Dedifferentiated amniotic fluid mesenchymal stem cell (primary cell): ENCODE measurements around the gene PGM5.
"Not testable (repeated sequence)": the region's sequence is repeated elsewhere in the genome, so short reads cannot be mapped to it uniquely, and the experiment has no call there.

ENCODE experiments used
- DNase-seq: peaks from one replicate; pipeline ENCODE4 v3.0.0-alpha.2; 2016; ENCODE audit errors: extremely low spot score

The PGM5 gene

GRCh38 chr9:68377723-68378122 is 21.3 kb downstream of the PGM5 start:
- not testable (repeated sequence) for DNase-seq

GRCh38 chr9:68383894-68384293 is 27.5 kb downstream of the PGM5 start:
- not testable (repeated sequence) for DNase-seq

DNA sequence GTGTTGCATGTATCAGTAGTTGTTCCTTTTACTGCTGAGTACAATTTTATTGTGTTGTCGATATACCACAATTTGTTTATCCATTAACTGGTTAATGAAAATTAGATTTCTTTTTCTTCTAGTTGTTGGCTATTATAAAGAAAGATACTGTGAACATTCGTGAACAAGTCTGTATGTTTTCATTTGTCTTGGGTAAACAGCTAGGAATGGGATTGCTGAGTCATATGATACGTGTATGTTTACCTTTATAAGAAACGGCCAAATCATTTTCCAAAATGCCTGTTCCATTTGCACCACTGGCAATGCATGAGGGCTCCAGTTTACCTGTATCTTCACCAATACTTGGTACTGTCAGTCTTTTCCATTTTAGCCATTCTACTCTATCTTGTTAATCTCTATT is 33.1 kb downstream of the PGM5 start:
- DNase-seq, result not testable (repeated sequence)

- DNase-seq, result not testable (repeated sequence)
Measured at GRCh38 chr9:68390737-68391136, 34.3 kb downstream of the PGM5 start.

- not testable (repeated sequence) for DNase-seq
Measured at GRCh38 chr9:68396411-68397094, 40.1 kb downstream of the PGM5 start.

GRCh38 chr9:68397095-68397423 is 40.6 kb downstream of the PGM5 start:
- DNase-seq, result peak; percentile 21

- DNase-seq, result not testable (repeated sequence)
Measured at GRCh38 chr9:68397796-68398195, 41.4 kb downstream of the PGM5 start.

DNA sequence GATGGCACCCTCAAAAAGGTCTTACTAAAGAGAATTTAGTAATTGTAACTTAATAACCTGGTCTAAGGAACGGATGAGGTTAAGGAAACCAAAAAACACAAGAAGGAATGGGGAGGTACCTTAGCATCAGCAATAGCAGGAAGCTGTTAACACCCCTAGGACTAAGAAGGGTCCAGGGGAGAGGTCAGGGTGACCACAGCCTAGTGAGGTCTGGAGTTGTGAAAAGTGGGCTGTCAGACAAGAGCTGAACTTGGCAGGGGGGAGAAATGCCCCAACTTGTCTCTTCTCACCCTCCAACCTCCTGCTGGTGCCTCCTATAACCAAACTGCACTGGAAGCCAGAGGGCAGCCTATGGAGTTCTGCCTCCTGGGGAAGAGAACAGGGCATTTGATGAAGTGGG is 41.9 kb downstream of the PGM5 start:
- DNase-seq, result not testable (repeated sequence)

GRCh38 chr9:68404421-68405185 is 48.2 kb downstream of the PGM5 start:
- DNase-seq, result not testable (repeated sequence)

DNA sequence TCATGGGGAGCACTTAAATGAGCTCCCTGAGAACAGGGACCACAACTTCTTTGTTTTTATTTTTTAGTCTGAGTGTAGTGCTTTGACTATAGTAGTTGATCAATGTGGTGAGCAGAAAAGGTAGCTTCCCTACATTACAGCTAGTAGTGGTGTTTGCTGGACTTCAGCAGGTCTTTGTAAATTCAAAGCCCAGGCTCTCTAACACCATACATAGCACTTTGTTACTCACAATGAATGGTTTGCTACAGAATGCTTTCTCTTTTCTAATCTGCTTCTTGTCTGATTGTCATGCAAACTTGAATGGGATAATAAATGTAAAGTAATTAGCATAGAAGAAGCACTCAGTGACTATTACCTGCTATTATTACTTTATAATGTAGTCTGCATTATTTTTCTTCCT is 55.5 kb downstream of the PGM5 start:
- DNase-seq, result not testable (repeated sequence)

- not testable (repeated sequence) for DNase-seq
Measured at GRCh38 chr9:68412754-68413153, 56.3 kb downstream of the PGM5 start.

GRCh38 chr9:68415065-68415464 is 58.7 kb downstream of the PGM5 start:
- not testable (repeated sequence) for DNase-seq

DNA sequence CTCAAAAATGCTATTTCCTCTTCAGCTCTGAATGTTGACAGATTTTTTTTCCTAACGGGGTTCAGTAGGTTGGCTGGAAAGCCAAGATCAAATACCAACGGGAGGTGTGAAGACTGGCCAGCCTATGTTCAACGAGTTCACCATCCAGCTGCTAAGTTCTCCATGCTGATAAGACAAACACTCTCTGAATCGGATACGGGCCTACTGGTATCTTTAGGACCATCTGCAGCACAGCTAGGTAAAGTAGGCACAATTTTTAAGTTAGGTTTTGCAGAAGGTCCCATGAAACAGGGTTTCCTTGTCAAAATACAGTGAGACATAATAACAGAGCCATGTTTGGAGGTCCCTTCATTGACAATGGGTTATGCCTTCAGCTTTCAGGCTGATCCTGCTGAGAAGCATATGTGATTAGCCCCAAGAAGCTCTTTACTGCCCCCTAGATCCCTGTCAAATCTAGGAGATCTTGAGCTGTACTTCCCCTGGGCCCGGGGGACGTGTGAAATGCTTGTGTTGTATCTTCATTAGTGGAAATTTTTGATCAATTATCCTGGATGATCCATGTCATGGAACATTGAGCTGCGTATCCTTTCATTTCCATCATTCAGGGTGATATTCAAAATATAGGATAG is 60.6 kb downstream of the PGM5 start:
- DNase-seq, result no peak

DNA sequence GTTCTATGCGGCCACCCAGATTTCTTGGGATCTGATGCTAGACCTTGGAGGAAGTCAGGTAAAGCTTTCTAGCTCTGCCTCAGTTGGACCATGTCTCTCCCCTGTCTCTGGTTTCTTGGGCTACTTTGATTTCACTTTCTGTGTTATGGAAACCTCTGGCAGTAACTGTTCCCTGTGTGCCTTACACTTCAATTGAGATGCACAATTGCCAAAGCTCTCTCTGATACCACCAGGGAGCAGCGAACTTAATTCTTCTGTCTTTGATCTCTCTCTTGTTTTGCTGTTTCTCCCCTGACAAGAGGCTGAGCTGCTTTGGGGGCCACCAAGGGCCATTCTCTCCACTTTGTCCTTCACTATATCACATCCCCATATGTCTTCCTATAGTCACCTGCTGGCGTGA is 61.4 kb downstream of the PGM5 start:
- no peak for DNase-seq

DNA sequence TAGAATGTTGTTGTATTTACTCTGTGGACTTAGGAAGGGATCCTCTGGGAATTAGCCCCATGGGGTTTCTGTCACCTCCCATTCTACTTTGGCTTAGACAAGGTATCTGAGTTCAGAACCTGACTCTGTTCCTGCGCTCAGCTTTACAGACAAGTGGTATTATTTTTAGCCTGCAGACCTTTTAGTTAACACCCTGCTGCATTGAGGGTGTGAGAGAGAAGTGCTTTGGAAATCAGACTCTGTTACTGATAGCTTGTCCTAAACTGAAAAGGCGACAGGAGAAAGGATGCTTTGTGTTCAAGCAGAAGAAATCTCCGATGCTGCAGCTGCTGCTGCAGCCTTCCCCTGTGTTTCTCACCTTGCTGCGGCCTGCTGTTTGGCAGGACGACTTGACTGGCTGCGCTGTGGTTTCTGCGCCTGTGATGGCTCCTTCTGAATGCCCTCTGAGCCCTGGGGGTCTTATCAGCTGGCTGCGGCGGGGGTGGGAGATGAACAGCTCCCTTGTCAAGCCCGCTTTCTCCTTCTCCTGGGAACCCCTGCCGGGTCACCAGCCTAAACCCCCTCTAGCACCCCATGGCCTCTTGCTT is 61.9 kb downstream of the PGM5 start:
- DNase-seq, result no peak

- DNase-seq, result no peak
Measured at GRCh38 chr9:68419901-68420300, 63.5 kb downstream of the PGM5 start.

- no peak for DNase-seq
Measured at GRCh38 chr9:68426755-68427154, 70.3 kb downstream of the PGM5 start.

DNA sequence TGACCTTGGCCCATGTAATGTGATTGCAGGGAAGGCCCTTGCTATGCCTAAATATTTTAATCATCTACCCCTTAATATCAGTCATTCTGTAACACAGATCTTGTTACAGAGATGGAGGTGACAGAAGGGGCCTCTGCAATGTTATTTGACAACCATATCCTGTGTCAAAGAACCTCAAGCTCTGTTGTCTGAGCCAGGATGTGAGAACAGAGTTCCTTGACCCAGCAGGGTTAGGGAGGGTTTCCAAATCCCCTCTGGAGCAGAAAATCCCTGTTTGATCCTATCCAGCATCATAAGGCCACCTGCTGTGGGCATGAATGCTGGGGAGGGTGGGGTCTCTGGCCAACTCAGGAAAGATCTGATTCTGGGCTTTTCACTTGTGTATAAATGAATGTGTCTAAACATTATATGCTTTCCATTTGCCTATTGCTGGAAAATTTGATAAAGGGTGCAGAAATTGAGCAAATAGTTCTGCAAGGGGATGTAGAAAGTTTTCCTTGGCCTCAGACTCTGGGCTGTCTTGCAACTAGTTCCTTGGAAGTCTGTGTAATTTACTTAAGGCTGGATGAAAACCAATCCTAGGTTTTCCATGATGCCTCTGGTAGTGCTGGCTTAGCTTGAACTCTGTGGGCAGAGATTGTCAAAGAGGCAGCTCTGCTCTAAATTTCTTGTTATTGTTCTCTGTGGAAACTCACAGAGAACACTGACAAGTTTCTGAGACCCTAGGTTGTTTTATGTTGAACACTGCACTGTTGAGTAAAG is 71.0 kb downstream of the PGM5 start:
- no peak for DNase-seq

DNA sequence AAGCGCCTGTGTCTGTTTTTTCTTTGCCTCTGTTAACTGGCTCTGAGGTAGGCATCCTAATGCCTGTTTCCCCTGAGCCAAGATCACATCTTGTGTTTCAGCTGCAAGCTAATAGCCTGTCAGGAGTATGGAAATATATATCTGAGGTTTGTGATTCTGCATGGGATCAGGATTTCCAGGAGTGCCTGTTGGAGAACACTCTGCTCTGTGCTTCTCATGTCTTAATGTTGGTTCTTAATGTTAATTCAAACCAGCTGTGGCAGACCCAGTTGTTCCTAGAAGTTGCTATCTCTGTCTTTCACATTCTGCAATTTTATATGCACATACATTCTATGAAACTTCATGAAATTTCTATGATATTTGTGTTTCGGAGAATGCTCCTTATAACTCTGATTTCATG is 72.1 kb downstream of the PGM5 start:
- DNase-seq, result no peak

DNA sequence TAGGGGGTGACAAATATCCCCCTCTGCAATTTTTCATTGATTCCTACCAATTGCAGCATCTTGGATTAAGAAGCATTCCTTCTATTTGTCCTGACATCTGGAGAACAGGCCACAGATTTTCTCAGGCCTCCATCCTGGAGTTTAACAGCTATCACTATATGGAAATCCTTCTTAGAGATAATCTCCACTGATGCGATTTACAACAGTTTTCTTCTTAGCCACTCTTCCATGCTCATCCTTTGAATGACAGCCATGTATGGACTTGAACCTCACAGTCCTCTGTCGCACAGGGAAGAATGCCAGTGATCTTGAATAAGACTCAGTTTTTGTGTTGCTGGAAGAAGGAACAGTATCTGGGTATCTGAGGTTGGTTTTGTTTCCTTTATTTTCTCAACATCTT is 73.2 kb downstream of the PGM5 start:
- no peak for DNase-seq

GRCh38 chr9:68431307-68431706 is 74.9 kb downstream of the PGM5 start:
- no peak for DNase-seq
